Parathyroid adenoma (tissue), 2 donors: ENCODE measurements around the gene HES7.

Source experiments
- H2AFZ ChIP-seq: fragments of 300-600 bp; sonication (generic); one replicate; pipeline ENCODE4 v1.7.0; 2017; ENCODE audit warnings: antibody characterized with exemption, mild to moderate bottlenecking
- H3K27ac ChIP-seq: fragments of 300-600 bp; sonication (generic); one replicate; pipeline ENCODE4 v1.7.0; 2017
- H3K27me3 ChIP-seq: fragments of 300-600 bp; sonication (generic); one replicate; pipeline ENCODE4 v1.7.0; 2017; ENCODE audit warnings: low read length; ENCODE audit not compliant: control insufficient read depth, insufficient read depth
- H3K36me3 ChIP-seq: fragments of 300-600 bp; sonication (generic); one replicate; pipeline ENCODE4 v1.7.0; 2017; ENCODE audit warnings: low read length; ENCODE audit not compliant: control insufficient read depth, insufficient read depth
- H3K4me1 ChIP-seq: fragments of 300-600 bp; sonication (generic); one replicate; pipeline ENCODE4 v1.7.0; 2017; ENCODE audit warnings: control low read depth
- H3K4me2 ChIP-seq: fragments of 300-600 bp; sonication (generic); one replicate; pipeline ENCODE4 v1.7.0; 2017; ENCODE audit warnings: low read length
- H3K4me3 ChIP-seq: fragments of 300-600 bp; sonication (generic); one replicate; pipeline ENCODE4 v1.7.0; 2017; ENCODE audit warnings: low read depth, low read length
- H3K79me2 ChIP-seq: fragments of 300-600 bp; sonication (generic); one replicate; pipeline ENCODE4 v1.7.0; 2017; ENCODE audit warnings: control low read depth
- H3K9ac ChIP-seq: fragments of 300-600 bp; sonication (generic); one replicate; pipeline ENCODE4 v1.7.0; 2017; ENCODE audit warnings: mild to moderate bottlenecking
- H3K9me3 ChIP-seq: fragments of 300-600 bp; sonication (generic); one replicate; pipeline ENCODE4 v1.7.0; 2017; ENCODE audit warnings: low read length; ENCODE audit not compliant: control insufficient read depth
- CTCF ChIP-seq: fragments of 300-600 bp; sonication (generic); IDR thresholded peaks from one replicate; pipeline ENCODE4 v1.7.0; 2017; ENCODE audit warnings: antibody characterized with exemption, mild to moderate bottlenecking
- donor health status: primary hyperparathyroidism.

Gene HES7

GRCh38 chr17:8137645-8138373 is 13.9 kb upstream of the HES7 start:
- no peaks in the 10 kb centered on the region for H3K27me3 ChIP-seq
- no peaks in the 10 kb centered on the region for H3K9me3 ChIP-seq
- H3K36me3 ChIP-seq, result no peaks in the 10 kb centered on the region
- no peak overlapping the region for H3K9ac ChIP-seq
- H2AFZ ChIP-seq, result peak overlapping the region; percentile 40
- TF ChIP-seq CTCF, result no peak
- H3K79me2 ChIP-seq, result no peaks in the 10 kb centered on the region
- H3K4me3 ChIP-seq, result peak overlapping the region; percentile 45
- H3K4me2 ChIP-seq, result peak overlapping the region; percentile 65
- H3K4me1 ChIP-seq, result peaks cover 5% of the 10 kb centered on the region
- H3K27ac ChIP-seq, result peak overlapping the region; percentile 86

GRCh38 chr17:8133941-8134340 is 10.0 kb upstream of the HES7 start:
- Histone ChIP-seq H3K9me3 (no peaks in the 10 kb centered on the region), H3K27me3 (no peaks in the 10 kb centered on the region), H2AFZ (no peak overlapping the region), H3K4me2 (no peak overlapping the region), H3K9ac (no peak overlapping the region), H3K4me3 (no peak overlapping the region), H3K79me2 (no peaks in the 10 kb centered on the region), H3K27ac (no peak overlapping the region), H3K4me1 (peaks cover 5% of the 10 kb centered on the region), H3K36me3 (no peaks in the 10 kb centered on the region)
- TF ChIP-seq CTCF, result no peak

- Histone ChIP-seq H3K4me2 (no peak overlapping the region), H3K79me2 (no peaks in the 10 kb centered on the region), H3K9ac (no peak overlapping the region), H3K4me3 (no peak overlapping the region), H3K27ac (no peak overlapping the region), H2AFZ (no peak overlapping the region), H3K27me3 (no peaks in the 10 kb centered on the region), H3K4me1 (peaks cover 5% of the 10 kb centered on the region), H3K36me3 (no peaks in the 10 kb centered on the region), H3K9me3 (no peaks in the 10 kb centered on the region)
- no peak for TF ChIP-seq CTCF
Measured at GRCh38 chr17:8133399-8133798, 9.5 kb upstream of the HES7 start.

- Histone ChIP-seq H3K79me2 (no peaks in the 10 kb centered on the region), H3K4me1 (peaks cover 3% of the 10 kb centered on the region), H3K9ac (no peak overlapping the region), H3K27ac (no peak overlapping the region), H3K4me2 (no peak overlapping the region), H3K9me3 (no peaks in the 10 kb centered on the region), H2AFZ (no peak overlapping the region), H3K36me3 (no peaks in the 10 kb centered on the region), H3K27me3 (no peaks in the 10 kb centered on the region), H3K4me3 (no peak overlapping the region)
- TF ChIP-seq CTCF, result no peak
Measured at GRCh38 chr17:8131844-8132441, 8.0 kb upstream of the HES7 start.
